ENCODE results near the gene FARS2.

GRCh38 chr6:5583528-5583927 is 322.2 kb downstream of the FARS2 start:
- no peak for TF ChIP-seq CTCF (IDR thresholded peaks at IDR 0.05; ENCODE audit: low read depth, low read length)
- no peak for TF ChIP-seq EZH2phosphoT487 (IDR thresholded peaks at IDR 0.05; ENCODE audit: low read depth)

Data from OCI-LY3 (cell line).